Activated naive CD4-positive, alpha-beta T cell treated with anti-CD3 and anti-CD28 coated beads, Interleukin-2, amount 50 U/mL, for 24 hours (primary cell): ENCODE data around the gene CHPF2.

Experiments
- H3K27ac Mint-ChIP-seq: one replicate; pipeline ENCODE4 v1.8.0; 2021; ENCODE audit warnings: mild to moderate bottlenecking, mixed read lengths
- H3K27me3 Mint-ChIP-seq: one replicate; pipeline ENCODE4 v1.8.0; 2021; ENCODE audit warnings: mixed read lengths
- H3K36me3 Mint-ChIP-seq: one replicate; pipeline ENCODE4 v1.8.0; 2021; ENCODE audit warnings: mixed read lengths
- H3K4me1 Mint-ChIP-seq: one replicate; pipeline ENCODE4 v1.8.0; 2021; ENCODE audit warnings: mixed read lengths
- H3K4me3 Mint-ChIP-seq: one replicate; pipeline ENCODE4 v1.8.0; 2021; ENCODE audit warnings: mild to moderate bottlenecking, mixed read lengths
- H3K9me3 Mint-ChIP-seq: one replicate; pipeline ENCODE4 v1.8.0; 2021; ENCODE audit warnings: mixed read lengths

CHPF2 gene

GRCh38 chr7:151246851-151247580 lies 14.7 kb downstream of the CHPF2 start:
- H3K27me3 Mint-ChIP-seq: peaks cover 22% of the 10 kb centered on the region
- peaks cover 60% of the 10 kb centered on the region for H3K4me1 Mint-ChIP-seq
- no peak overlapping the region for H3K27ac Mint-ChIP-seq
- no peaks in the 10 kb centered on the region for H3K36me3 Mint-ChIP-seq
- H3K4me3 Mint-ChIP-seq: no peak overlapping the region
- H3K9me3 Mint-ChIP-seq: no peaks in the 10 kb centered on the region

GRCh38 chr7:151247611-151248345 lies 15.5 kb downstream of the CHPF2 start:
- Mint-ChIP-seq H3K9me3 (no peaks in the 10 kb centered on the region), H3K27ac (no peak overlapping the region), H3K36me3 (no peaks in the 10 kb centered on the region), H3K27me3 (peaks cover 28% of the 10 kb centered on the region), H3K4me3 (peak overlapping the region; percentile 71), H3K4me1 (peaks cover 63% of the 10 kb centered on the region)

GRCh38 chr7:151248346-151249033 lies 16.2 kb downstream of the CHPF2 start, which contains the start of gene SMARCD3:
SMARCD3 (minus strand) TSS chr7:151248694; CDS start chr7:151248562, 132 bp downstream.
- Mint-ChIP-seq H3K4me1 (peaks cover 56% of the 10 kb centered on the region), H3K9me3 (no peaks in the 10 kb centered on the region), H3K4me3 (peak within 1 kb of the TSS; percentile 90), H3K27ac (peak within 1 kb of the TSS; percentile 23), H3K36me3 (no peaks in the 10 kb centered on the region), H3K27me3 (peaks cover 29% of the 10 kb centered on the region)

GRCh38 chr7:151249034-151249731 lies 16.9 kb downstream of the CHPF2 start:
- Mint-ChIP-seq H3K27ac (peak overlapping the region; percentile 23), H3K9me3 (no peaks in the 10 kb centered on the region), H3K4me1 (peaks cover 49% of the 10 kb centered on the region), H3K4me3 (peak overlapping the region; percentile 66), H3K36me3 (no peaks in the 10 kb centered on the region), H3K27me3 (peaks cover 31% of the 10 kb centered on the region)

GRCh38 chr7:151249732-151250072 lies 17.4 kb downstream of the CHPF2 start:
- Mint-ChIP-seq H3K27me3 (peaks cover 34% of the 10 kb centered on the region), H3K36me3 (no peaks in the 10 kb centered on the region), H3K9me3 (no peaks in the 10 kb centered on the region), H3K4me1 (peaks cover 44% of the 10 kb centered on the region), H3K4me3 (peak overlapping the region; percentile 81), H3K27ac (peak overlapping the region; percentile 23)

GRCh38 chr7:151250181-151251132 lies 18.2 kb downstream of the CHPF2 start:
- Mint-ChIP-seq H3K4me3 (peak overlapping the region; percentile 81), H3K27ac (no peak overlapping the region), H3K4me1 (peaks cover 41% of the 10 kb centered on the region), H3K27me3 (peaks cover 36% of the 10 kb centered on the region), H3K9me3 (no peaks in the 10 kb centered on the region), H3K36me3 (no peaks in the 10 kb centered on the region)

- no peak overlapping the region for H3K27ac Mint-ChIP-seq
- peaks cover 36% of the 10 kb centered on the region for H3K4me1 Mint-ChIP-seq
- H3K9me3 Mint-ChIP-seq: no peaks in the 10 kb centered on the region
- H3K27me3 Mint-ChIP-seq: peaks cover 38% of the 10 kb centered on the region
- H3K36me3 Mint-ChIP-seq: no peaks in the 10 kb centered on the region
- peak overlapping the region; percentile 81 for H3K4me3 Mint-ChIP-seq
These were observed 19.0 kb downstream of the CHPF2 start for GRCh38 chr7:151251328-151251688.

- H3K27ac Mint-ChIP-seq: no peak overlapping the region
These were observed 19.6 kb downstream of the CHPF2 start for GRCh38 chr7:151251689-151252560.

GRCh38 chr7:151252561-151252835 lies 20.2 kb downstream of the CHPF2 start:
- Mint-ChIP-seq H3K27ac (no peak overlapping the region), H3K36me3 (no peaks in the 10 kb centered on the region), H3K4me3 (peak overlapping the region; percentile 30), H3K4me1 (peaks cover 31% of the 10 kb centered on the region), H3K27me3 (peaks cover 40% of the 10 kb centered on the region), H3K9me3 (no peaks in the 10 kb centered on the region)

More at GRCh38 chr7:151251689-151252560, 19.6 kb downstream of the CHPF2 start:
- H3K36me3 Mint-ChIP-seq: no peaks in the 10 kb centered on the region
- peak overlapping the region; percentile 68 for H3K4me3 Mint-ChIP-seq
- H3K4me1 Mint-ChIP-seq: peaks cover 35% of the 10 kb centered on the region
- H3K27me3 Mint-ChIP-seq: peaks cover 40% of the 10 kb centered on the region
- H3K9me3 Mint-ChIP-seq: no peaks in the 10 kb centered on the region

GRCh38 chr7:151252961-151253711 lies 20.9 kb downstream of the CHPF2 start:
- Mint-ChIP-seq H3K36me3 (no peaks in the 10 kb centered on the region), H3K4me3 (no peak overlapping the region), H3K4me1 (peaks cover 26% of the 10 kb centered on the region), H3K9me3 (no peaks in the 10 kb centered on the region), H3K27me3 (peaks cover 38% of the 10 kb centered on the region), H3K27ac (no peak overlapping the region)

GRCh38 chr7:151254316-151254715 lies 22.0 kb downstream of the CHPF2 start:
- Mint-ChIP-seq H3K27ac (no peak overlapping the region), H3K9me3 (no peaks in the 10 kb centered on the region), H3K27me3 (peaks cover 33% of the 10 kb centered on the region), H3K4me1 (peaks cover 19% of the 10 kb centered on the region), H3K4me3 (no peak overlapping the region), H3K36me3 (no peaks in the 10 kb centered on the region)

- peaks cover 17% of the 10 kb centered on the region for H3K4me1 Mint-ChIP-seq
- H3K4me3 Mint-ChIP-seq: no peak overlapping the region
- peaks cover 32% of the 10 kb centered on the region for H3K27me3 Mint-ChIP-seq
- H3K27ac Mint-ChIP-seq: no peak overlapping the region
- H3K36me3 Mint-ChIP-seq: no peaks in the 10 kb centered on the region
- no peaks in the 10 kb centered on the region for H3K9me3 Mint-ChIP-seq
These were observed 22.6 kb downstream of the CHPF2 start for GRCh38 chr7:151254851-151255250.

GRCh38 chr7:151255390-151255789 lies 23.1 kb downstream of the CHPF2 start:
- H3K27ac Mint-ChIP-seq: no peak overlapping the region
- H3K9me3 Mint-ChIP-seq: no peaks in the 10 kb centered on the region
- no peaks in the 10 kb centered on the region for H3K36me3 Mint-ChIP-seq
- H3K27me3 Mint-ChIP-seq: peaks cover 28% of the 10 kb centered on the region
- H3K4me1 Mint-ChIP-seq: peaks cover 14% of the 10 kb centered on the region
- H3K4me3 Mint-ChIP-seq: no peak overlapping the region
